GM23338 (cell line): Measurements from ENCODE around the gene PLXND1.
"Not testable (repeated sequence)": the region's sequence is repeated elsewhere in the genome, so short reads cannot be mapped to it uniquely, and the experiment has no call there.

Source experiments
- CREB1 ChIP-seq: fragments of 250-450 bp; sonication (Bioruptor Pico); IDR thresholded peaks from 2 replicates; pipeline ENCODE4 v1.5.0; 2020; ENCODE audit warnings: low read depth, mild to moderate bottlenecking, moderate library complexity
- CTCF ChIP-seq, 2 experiments: fragments of 200-600 bp in 1 of 2; sonication (generic) in 1 of 2; conservative IDR thresholded peaks; 2 replicates each; pipeline versions ENCODE4 v1.5.1 to v1.6.1; 2016 to 2017; ENCODE audit warnings: antibody characterized with exemption in 2 of 2, low read depth in 2 of 2, mild to moderate bottlenecking in 2 of 2, moderate library complexity in 1 of 2
- EZH2 ChIP-seq: fragments of 200-600 bp; sonication (generic); IDR thresholded peaks from one replicate; pipeline ENCODE4 v1.8.0; 2017; ENCODE audit warnings: antibody characterized with exemption, mild to moderate bottlenecking, low read depth; ENCODE audit not compliant: unreplicated experiment
- EZH2phosphoT487 ChIP-seq: fragments of 200-600 bp; sonication (generic); IDR thresholded peaks from one replicate; pipeline ENCODE4 v1.8.1; 2018; ENCODE audit warnings: antibody characterized with exemption; ENCODE audit not compliant: unreplicated experiment
- JUNB ChIP-seq: IDR thresholded peaks from one replicate; pipeline ENCODE4 v1.6.1; 2016; ENCODE audit warnings: antibody characterized with exemption; ENCODE audit not compliant: unreplicated experiment
- NANOG ChIP-seq: IDR thresholded peaks from 2 replicates; pipeline ENCODE4 v1.6.1; 2016; ENCODE audit warnings: antibody characterized with exemption, borderline replicate concordance
- POLR2AphosphoS5 ChIP-seq: IDR thresholded peaks from 2 replicates; pipeline ENCODE4 v1.6.1; 2016; ENCODE audit warnings: antibody characterized with exemption, low read depth
- STAT1 ChIP-seq: IDR thresholded peaks from one replicate; pipeline ENCODE4 v1.6.1; 2016; ENCODE audit warnings: antibody characterized with exemption; ENCODE audit not compliant: unreplicated experiment
- ZNF114 ChIP-seq: fragments of 250-450 bp; sonication (Bioruptor Pico); IDR thresholded peaks from 2 replicates; pipeline ENCODE4 v1.5.0; 2020; ENCODE audit warnings: mild to moderate bottlenecking, moderate library complexity
- ZNF331 ChIP-seq: fragments of 250-450 bp; sonication (Bioruptor Pico); IDR thresholded peaks from 2 replicates; pipeline ENCODE4 v1.5.0; 2020; ENCODE audit warnings: low read depth, mild to moderate bottlenecking, moderate library complexity
- TF ChIP-seq, protein P1 (sequence below): IDR thresholded peaks from one replicate; pipeline ENCODE4 v1.6.1; 2018; ENCODE audit warnings: antibody characterized with exemption; ENCODE audit not compliant: unreplicated experiment
- TF ChIP-seq, protein P2 (sequence below): IDR thresholded peaks from 2 replicates; pipeline ENCODE4 v1.6.1; 2016; ENCODE audit warnings: antibody characterized with exemption
- TF ChIP-seq, protein P3 (sequence below): fragments of 250-450 bp; sonication (Bioruptor Pico); IDR thresholded peaks from 2 replicates; pipeline ENCODE4 v1.5.0; 2020; ENCODE audit warnings: mild to moderate bottlenecking, moderate library complexity

GRCh38 chr3:129545951-129546350 is 60.5 kb downstream of the PLXND1 start:
- not testable (repeated sequence) for TF ChIP-seq CTCF (conservative IDR thresholded peaks at IDR 0.05; ENCODE audit: low read depth in 2 of 2); EZH2phosphoT487; JUNB; EZH2; STAT1; POLR2AphosphoS5; CREB1 (CRISPR knock-in tag); NANOG; ZNF331; ZNF114 (CRISPR knock-in tag)
- TF ChIP-seq, protein P1, sequence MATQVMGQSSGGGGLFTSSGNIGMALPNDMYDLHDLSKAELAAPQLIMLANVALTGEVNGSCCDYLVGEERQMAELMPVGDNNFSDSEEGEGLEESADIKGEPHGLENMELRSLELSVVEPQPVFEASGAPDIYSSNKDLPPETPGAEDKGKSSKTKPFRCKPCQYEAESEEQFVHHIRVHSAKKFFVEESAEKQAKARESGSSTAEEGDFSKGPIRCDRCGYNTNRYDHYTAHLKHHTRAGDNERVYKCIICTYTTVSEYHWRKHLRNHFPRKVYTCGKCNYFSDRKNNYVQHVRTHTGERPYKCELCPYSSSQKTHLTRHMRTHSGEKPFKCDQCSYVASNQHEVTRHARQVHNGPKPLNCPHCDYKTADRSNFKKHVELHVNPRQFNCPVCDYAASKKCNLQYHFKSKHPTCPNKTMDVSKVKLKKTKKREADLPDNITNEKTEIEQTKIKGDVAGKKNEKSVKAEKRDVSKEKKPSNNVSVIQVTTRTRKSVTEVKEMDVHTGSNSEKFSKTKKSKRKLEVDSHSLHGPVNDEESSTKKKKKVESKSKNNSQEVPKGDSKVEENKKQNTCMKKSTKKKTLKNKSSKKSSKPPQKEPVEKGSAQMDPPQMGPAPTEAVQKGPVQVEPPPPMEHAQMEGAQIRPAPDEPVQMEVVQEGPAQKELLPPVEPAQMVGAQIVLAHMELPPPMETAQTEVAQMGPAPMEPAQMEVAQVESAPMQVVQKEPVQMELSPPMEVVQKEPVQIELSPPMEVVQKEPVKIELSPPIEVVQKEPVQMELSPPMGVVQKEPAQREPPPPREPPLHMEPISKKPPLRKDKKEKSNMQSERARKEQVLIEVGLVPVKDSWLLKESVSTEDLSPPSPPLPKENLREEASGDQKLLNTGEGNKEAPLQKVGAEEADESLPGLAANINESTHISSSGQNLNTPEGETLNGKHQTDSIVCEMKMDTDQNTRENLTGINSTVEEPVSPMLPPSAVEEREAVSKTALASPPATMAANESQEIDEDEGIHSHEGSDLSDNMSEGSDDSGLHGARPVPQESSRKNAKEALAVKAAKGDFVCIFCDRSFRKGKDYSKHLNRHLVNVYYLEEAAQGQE = not testable (repeated sequence)
- TF ChIP-seq, protein P2, sequence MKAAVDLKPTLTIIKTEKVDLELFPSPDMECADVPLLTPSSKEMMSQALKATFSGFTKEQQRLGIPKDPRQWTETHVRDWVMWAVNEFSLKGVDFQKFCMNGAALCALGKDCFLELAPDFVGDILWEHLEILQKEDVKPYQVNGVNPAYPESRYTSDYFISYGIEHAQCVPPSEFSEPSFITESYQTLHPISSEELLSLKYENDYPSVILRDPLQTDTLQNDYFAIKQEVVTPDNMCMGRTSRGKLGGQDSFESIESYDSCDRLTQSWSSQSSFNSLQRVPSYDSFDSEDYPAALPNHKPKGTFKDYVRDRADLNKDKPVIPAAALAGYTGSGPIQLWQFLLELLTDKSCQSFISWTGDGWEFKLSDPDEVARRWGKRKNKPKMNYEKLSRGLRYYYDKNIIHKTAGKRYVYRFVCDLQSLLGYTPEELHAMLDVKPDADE = not testable (repeated sequence)
- TF ChIP-seq, protein P3, sequence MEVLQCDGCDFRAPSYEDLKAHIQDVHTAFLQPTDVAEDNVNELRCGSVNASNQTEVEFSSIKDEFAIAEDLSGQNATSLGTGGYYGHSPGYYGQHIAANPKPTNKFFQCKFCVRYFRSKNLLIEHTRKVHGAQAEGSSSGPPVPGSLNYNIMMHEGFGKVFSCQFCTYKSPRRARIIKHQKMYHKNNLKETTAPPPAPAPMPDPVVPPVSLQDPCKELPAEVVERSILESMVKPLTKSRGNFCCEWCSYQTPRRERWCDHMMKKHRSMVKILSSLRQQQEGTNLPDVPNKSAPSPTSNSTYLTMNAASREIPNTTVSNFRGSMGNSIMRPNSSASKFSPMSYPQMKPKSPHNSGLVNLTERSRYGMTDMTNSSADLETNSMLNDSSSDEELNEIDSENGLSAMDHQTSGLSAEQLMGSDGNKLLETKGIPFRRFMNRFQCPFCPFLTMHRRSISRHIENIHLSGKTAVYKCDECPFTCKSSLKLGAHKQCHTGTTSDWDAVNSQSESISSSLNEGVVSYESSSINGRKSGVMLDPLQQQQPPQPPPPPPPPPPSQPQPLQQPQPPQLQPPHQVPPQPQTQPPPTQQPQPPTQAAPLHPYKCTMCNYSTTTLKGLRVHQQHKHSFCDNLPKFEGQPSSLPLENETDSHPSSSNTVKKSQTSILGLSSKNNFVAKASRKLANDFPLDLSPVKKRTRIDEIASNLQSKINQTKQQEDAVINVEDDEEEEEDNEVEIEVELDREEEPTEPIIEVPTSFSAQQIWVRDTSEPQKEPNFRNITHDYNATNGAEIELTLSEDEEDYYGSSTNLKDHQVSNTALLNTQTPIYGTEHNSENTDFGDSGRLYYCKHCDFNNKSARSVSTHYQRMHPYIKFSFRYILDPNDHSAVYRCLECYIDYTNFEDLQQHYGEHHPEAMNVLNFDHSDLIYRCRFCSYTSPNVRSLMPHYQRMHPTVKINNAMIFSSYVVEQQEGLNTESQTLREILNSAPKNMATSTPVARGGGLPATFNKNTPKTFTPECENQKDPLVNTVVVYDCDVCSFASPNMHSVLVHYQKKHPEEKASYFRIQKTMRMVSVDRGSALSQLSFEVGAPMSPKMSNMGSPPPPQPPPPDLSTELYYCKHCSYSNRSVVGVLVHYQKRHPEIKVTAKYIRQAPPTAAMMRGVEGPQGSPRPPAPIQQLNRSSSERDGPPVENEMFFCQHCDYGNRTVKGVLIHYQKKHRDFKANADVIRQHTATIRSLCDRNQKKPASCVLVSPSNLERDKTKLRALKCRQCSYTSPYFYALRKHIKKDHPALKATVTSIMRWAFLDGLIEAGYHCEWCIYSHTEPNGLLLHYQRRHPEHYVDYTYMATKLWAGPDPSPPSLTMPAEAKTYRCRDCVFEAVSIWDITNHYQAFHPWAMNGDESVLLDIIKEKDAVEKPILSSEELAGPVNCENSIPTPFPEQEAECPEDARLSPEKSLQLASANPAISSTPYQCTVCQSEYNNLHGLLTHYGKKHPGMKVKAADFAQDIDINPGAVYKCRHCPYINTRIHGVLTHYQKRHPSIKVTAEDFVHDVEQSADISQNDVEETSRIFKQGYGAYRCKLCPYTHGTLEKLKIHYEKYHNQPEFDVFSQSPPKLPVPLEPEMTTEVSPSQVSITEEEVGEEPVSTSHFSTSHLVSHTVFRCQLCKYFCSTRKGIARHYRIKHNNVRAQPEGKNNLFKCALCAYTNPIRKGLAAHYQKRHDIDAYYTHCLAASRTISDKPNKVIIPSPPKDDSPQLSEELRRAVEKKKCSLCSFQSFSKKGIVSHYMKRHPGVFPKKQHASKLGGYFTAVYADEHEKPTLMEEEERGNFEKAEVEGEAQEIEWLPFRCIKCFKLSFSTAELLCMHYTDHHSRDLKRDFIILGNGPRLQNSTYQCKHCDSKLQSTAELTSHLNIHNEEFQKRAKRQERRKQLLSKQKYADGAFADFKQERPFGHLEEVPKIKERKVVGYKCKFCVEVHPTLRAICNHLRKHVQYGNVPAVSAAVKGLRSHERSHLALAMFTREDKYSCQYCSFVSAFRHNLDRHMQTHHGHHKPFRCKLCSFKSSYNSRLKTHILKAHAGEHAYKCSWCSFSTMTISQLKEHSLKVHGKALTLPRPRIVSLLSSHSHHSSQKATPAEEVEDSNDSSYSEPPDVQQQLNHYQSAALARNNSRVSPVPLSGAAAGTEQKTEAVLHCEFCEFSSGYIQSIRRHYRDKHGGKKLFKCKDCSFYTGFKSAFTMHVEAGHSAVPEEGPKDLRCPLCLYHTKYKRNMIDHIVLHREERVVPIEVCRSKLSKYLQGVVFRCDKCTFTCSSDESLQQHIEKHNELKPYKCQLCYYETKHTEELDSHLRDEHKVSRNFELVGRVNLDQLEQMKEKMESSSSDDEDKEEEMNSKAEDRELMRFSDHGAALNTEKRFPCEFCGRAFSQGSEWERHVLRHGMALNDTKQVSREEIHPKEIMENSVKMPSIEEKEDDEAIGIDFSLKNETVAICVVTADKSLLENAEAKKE = not testable (repeated sequence)
